HG02981 (cell line): ENCODE data around the gene FARP1.

Source experiments
- ATAC-seq: cut with Tn5 transposase; IDR thresholded peaks from one replicate; pipeline ENCODE4 v1.9.1; 2021; ENCODE audit warnings: mild to moderate bottlenecking, moderate library complexity; ENCODE audit not compliant: unreplicated experiment

Gene FARP1

GRCh38 chr13:98276486-98276885 lies 133.6 kb downstream of the FARP1 start:
- no peak for ATAC-seq

- no peak for ATAC-seq
Measured at GRCh38 chr13:98278068-98278724, 135.3 kb downstream of the FARP1 start.

- no peak for ATAC-seq
Measured at GRCh38 chr13:98279473-98280175, 136.7 kb downstream of the FARP1 start.

- ATAC-seq = no peak
Measured at GRCh38 chr13:98280176-98280510, 137.2 kb downstream of the FARP1 start.

GRCh38 chr13:98284679-98285078 lies 141.8 kb downstream of the FARP1 start:
- ATAC-seq = no peak

- ATAC-seq = no peak
Measured at GRCh38 chr13:98285317-98285716, 142.4 kb downstream of the FARP1 start.

- no peak for ATAC-seq
Measured at GRCh38 chr13:98285852-98286594, 143.1 kb downstream of the FARP1 start.

- no peak for ATAC-seq
Measured at GRCh38 chr13:98286799-98287198, 143.9 kb downstream of the FARP1 start.

- ATAC-seq = no peak
Measured at GRCh38 chr13:98288211-98288610, 145.3 kb downstream of the FARP1 start.

GRCh38 chr13:98289339-98289945 lies 146.5 kb downstream of the FARP1 start:
- ATAC-seq = no peak

- no peak for ATAC-seq
Measured at GRCh38 chr13:98290261-98290660, 147.4 kb downstream of the FARP1 start.

GRCh38 chr13:98291658-98292057 lies 148.8 kb downstream of the FARP1 start:
- no peak for ATAC-seq

GRCh38 chr13:98293103-98293502 lies 150.2 kb downstream of the FARP1 start:
- no peak for ATAC-seq

- no peak for ATAC-seq
Measured at GRCh38 chr13:98293570-98294142, 150.8 kb downstream of the FARP1 start.

- no peak for ATAC-seq
Measured at GRCh38 chr13:98295371-98295770, 152.5 kb downstream of the FARP1 start.

- ATAC-seq = no peak
Measured at GRCh38 chr13:98297051-98297450, 154.2 kb downstream of the FARP1 start.

- no peak for ATAC-seq
Measured at GRCh38 chr13:98297745-98298144, 154.9 kb downstream of the FARP1 start.

- ATAC-seq = no peak
Measured at GRCh38 chr13:98298599-98298998, 155.7 kb downstream of the FARP1 start.

- no peak for ATAC-seq
Measured at GRCh38 chr13:98299235-98299965, 156.5 kb downstream of the FARP1 start.

GRCh38 chr13:98299966-98300350 lies 157.1 kb downstream of the FARP1 start:
- ATAC-seq = no peak
